GM21367 (cell line): Measurements from ENCODE around the gene GLYAT.
"Not testable (repeated sequence)": the region's sequence is repeated elsewhere in the genome, so short reads cannot be mapped to it uniquely, and the experiment has no call there.

Experiments
- ATAC-seq: cut with Tn5 transposase; IDR thresholded peaks from one replicate; pipeline ENCODE4 v1.9.1; 2021; ENCODE audit not compliant: unreplicated experiment

Gene GLYAT

GRCh38 chr11:58685973-58686722 is 45.6 kb downstream of the GLYAT start:
- ATAC-seq: no peak

GRCh38 chr11:58682660-58683059 is 49.1 kb downstream of the GLYAT start:
- not testable (repeated sequence) for ATAC-seq

DNA sequence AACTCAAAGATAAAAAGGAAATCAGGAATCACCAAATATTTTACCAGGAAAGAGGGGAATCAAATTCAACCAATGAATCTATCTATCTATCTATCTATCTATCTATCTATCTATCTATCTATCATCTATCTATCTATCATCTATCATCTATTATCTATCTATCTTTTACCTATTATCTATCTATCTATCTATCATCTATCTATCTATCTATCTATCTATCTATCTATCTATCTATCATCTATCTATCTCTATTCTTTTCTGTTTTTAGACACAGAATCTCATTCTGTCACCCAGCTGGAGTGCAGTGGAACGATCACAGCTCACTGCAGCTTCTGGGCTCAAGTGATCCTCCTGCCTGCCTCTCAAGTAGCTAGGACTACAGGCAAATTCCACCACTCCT is 54.2 kb downstream of the GLYAT start:
- ATAC-seq: not testable (repeated sequence)

- no peak for ATAC-seq
Observed at GRCh38 chr11:58676563-58677135, 55.1 kb downstream of the GLYAT start.

- ATAC-seq: peak; percentile 95
Observed at GRCh38 chr11:58675334-58676155, 56.2 kb downstream of the GLYAT start.

- no peak for ATAC-seq
Observed at GRCh38 chr11:58674609-58675008, 57.1 kb downstream of the GLYAT start.

DNA sequence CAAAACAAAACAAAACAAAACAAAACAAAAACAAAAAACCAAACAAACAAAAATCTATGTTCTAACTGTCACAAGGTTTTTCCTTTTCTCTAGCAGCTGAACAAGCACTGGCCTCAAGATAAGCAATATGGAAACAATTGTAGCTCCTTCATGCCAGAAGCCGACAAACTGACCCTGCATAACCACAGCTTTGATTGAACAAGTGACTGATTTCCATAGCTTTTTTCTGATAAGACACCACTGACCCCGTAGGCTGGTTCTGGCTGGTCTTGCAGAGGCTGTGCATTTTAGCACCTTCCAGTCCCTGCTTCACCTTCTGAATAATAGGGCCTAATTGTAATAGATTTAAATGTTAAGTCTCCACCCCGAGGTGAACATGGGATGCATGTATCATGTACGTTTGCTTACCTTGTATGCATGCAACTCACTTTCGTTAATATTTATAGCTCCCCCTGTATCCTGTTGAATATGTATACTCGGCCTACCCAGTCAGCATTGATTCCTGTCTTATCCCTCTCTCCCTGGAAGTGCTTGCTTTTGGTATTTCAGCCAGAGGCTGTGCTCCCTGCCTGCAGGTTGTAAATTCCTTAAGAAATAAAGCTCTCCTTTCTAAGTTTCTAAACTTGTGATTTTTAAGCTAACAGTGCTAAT is 59.6 kb downstream of the GLYAT start:
- no peak for ATAC-seq

- ATAC-seq: no peak
Observed at GRCh38 chr11:58659910-58660570, 71.7 kb downstream of the GLYAT start.

GRCh38 chr11:58659404-58659803 is 72.3 kb downstream of the GLYAT start:
- ATAC-seq: no peak
